ENCODE results near the gene A2M. TPM values are rescaled to one million over a fixed set of nuclear protein-coding genes. Genes with fewer than 3 reads are reported as not detected.

The A2M gene
- total and polyA plus RNA-seq, 9 of the 15 experiments (the other 6 are each of a cell fraction or from before 2014, with no cell fraction given) = 0.08 to 2.3 TPM; not detected in 7

- intact Hi-C loops (cut with micrococcal nuclease) (no loop called here), in situ Hi-C loops (cut with MboI) (no loop called here)
- ChIA-PET CTCF (ENCODE audit: low intra/inter-chr PET ratio) (no interaction called here), POLR2A (no interaction called here)
- Histone ChIP-seq H3K79me2 (ENCODE audit: control insufficient read depth, insufficient read depth, low read length) (no peaks in the 10 kb centered on the region), H3K27ac (ENCODE audit: extremely low read depth, low read depth, low read length) (no peak overlapping the region), H3K4me2 (ENCODE audit: insufficient read depth, low read length) (no peak overlapping the region), H3K9me3 (replicated peaks; ENCODE audit: control insufficient read depth, insufficient read depth, low read depth, low read length) (no peaks in the 10 kb centered on the region), H4K20me1 (replicated peaks; ENCODE audit: control insufficient read depth, insufficient read depth, low read length) (no peaks in the 10 kb centered on the region), H3K9me1 (ENCODE audit: control insufficient read depth, insufficient read depth, low read length) (no peaks in the 10 kb centered on the region), H3K9ac (ENCODE audit: insufficient read depth in 1 of 2, low read depth in 2 of 2, low read length in 2 of 2) (no peak overlapping the region), H3K4me1 (replicated peaks in 1 of 2; ENCODE audit: control insufficient read depth in 2 of 2, insufficient read depth in 2 of 2, low read length in 2 of 2) (no peaks in the 10 kb centered on the region), H3K27me3 (ENCODE audit: control insufficient read depth in 2 of 2, insufficient read depth in 2 of 2, low read length in 2 of 2) (peaks cover 0 to 4% of the 10 kb centered on the region in 2 experiments; a peak in 1 of 5 replicates), H3K36me3 (ENCODE audit: control insufficient read depth, insufficient read depth, low read length) (no peaks in the 10 kb centered on the region), H3K4me3 (no peak overlapping the region), H2AFZ (ENCODE audit: low read depth, low read length) (no peak overlapping the region)
- DNase-seq (ENCODE audit: extremely low read depth in 1 of 4, low spot score in 3 of 4) = no peak
- WGBS (ENCODE audit: insufficient coverage, low coverage, missing lambda C conversion rate) = 3% methylated on average over 2 of the region's 2 CpGs
- no TSS peak for BruUV-seq (replicated peaks)
- no peak for ATAC-seq
- no peak for FAIRE-seq
- no peak for TF ChIP-seq HNRNPUL1 (IDR thresholded peaks at IDR 0.05; ENCODE audit: low read length)
- TF ChIP-seq CUX1 (CRISPR knock-in tag; IDR thresholded peaks at IDR 0.05) = no peak
- no peak for TF ChIP-seq GTF2E2 (tag; IDR thresholded peaks at IDR 0.05)
- TF ChIP-seq KDM2B (CRISPR knock-in tag; IDR thresholded peaks at IDR 0.05) = no peak
- no peak for TF ChIP-seq WHSC1 (IDR thresholded peaks at IDR 0.05; ENCODE audit: low read length)
- TF ChIP-seq NFXL1 (CRISPR knock-in tag; IDR thresholded peaks at IDR 0.05) = no peak
- no peak for TF ChIP-seq ZNF584 (CRISPR knock-in tag; IDR thresholded peaks at IDR 0.05; ENCODE audit: low read depth)
- TF ChIP-seq NCOR1 (IDR thresholded peaks at IDR 0.05) = no peak
- TF ChIP-seq, protein P1, sequence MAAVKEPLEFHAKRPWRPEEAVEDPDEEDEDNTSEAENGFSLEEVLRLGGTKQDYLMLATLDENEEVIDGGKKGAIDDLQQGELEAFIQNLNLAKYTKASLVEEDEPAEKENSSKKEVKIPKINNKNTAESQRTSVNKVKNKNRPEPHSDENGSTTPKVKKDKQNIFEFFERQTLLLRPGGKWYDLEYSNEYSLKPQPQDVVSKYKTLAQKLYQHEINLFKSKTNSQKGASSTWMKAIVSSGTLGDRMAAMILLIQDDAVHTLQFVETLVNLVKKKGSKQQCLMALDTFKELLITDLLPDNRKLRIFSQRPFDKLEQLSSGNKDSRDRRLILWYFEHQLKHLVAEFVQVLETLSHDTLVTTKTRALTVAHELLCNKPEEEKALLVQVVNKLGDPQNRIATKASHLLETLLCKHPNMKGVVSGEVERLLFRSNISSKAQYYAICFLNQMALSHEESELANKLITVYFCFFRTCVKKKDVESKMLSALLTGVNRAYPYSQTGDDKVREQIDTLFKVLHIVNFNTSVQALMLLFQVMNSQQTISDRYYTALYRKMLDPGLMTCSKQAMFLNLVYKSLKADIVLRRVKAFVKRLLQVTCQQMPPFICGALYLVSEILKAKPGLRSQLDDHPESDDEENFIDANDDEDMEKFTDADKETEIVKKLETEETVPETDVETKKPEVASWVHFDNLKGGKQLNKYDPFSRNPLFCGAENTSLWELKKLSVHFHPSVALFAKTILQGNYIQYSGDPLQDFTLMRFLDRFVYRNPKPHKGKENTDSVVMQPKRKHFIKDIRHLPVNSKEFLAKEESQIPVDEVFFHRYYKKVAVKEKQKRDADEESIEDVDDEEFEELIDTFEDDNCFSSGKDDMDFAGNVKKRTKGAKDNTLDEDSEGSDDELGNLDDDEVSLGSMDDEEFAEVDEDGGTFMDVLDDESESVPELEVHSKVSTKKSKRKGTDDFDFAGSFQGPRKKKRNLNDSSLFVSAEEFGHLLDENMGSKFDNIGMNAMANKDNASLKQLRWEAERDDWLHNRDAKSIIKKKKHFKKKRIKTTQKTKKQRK (IDR thresholded peaks at IDR 0.05; ENCODE audit: borderline replicate concordance, low read depth, low read length) = no peak
- no peak for TF ChIP-seq TRIM25 (IDR thresholded peaks at IDR 0.05; ENCODE audit: borderline replicate concordance)
- TF ChIP-seq KLF16 (IDR thresholded peaks at IDR 0.05) = no peak
Observed at GRCh38 chr12:9099552-9100190, 16.0 kb downstream of the A2M start.

Measured in K562 (cell line).